GM23338 (cell line): Measurements from ENCODE around the gene PCDHA12. TPM values are rescaled to one million over a fixed set of nuclear protein-coding genes. Genes with fewer than 3 reads are reported as not detected.

Experiments
- ATAC-seq: fragments of 200-7000 bp; cut with Tn5 transposase; 3 replicates; pipeline ENCODE4 v1.9.1; 2020
- DNase-seq: peaks from one replicate; pipeline ENCODE4 v3.0.0-alpha.2; 2015; ENCODE audit warnings: low spot score
- H2AFZ ChIP-seq: fragments of 200-600 bp; sonication (generic); 2 replicates; pipeline ENCODE4 v1.8.0; 2016; ENCODE audit warnings: antibody characterized with exemption, mild to moderate bottlenecking, moderate library complexity
- H3F3A ChIP-seq: fragments of 200-600 bp; sonication (generic); replicated peaks from 2 replicates; pipeline ENCODE4 v1.8.0; 2017; ENCODE audit warnings: antibody characterized with exemption, mixed run types, low read depth
- H3K27ac ChIP-seq: fragments of 200-600 bp; sonication (generic); 2 replicates; pipeline ENCODE4 v1.6.1; 2016; ENCODE audit warnings: low read depth
- H3K27me3 ChIP-seq: fragments of 200-600 bp; sonication (generic); 2 replicates; pipeline ENCODE4 v1.8.0; 2016; ENCODE audit warnings: mild to moderate bottlenecking, mixed run types, moderate library complexity; ENCODE audit not compliant: insufficient read depth
- H3K36me3 ChIP-seq: fragments of 200-600 bp; sonication (generic); 2 replicates; pipeline ENCODE4 v1.8.0; 2016; ENCODE audit warnings: mild to moderate bottlenecking; ENCODE audit not compliant: insufficient read depth
- H3K4me1 ChIP-seq: fragments of 200-600 bp; sonication (generic); 2 replicates; pipeline ENCODE4 v1.8.0; 2016; ENCODE audit warnings: mild to moderate bottlenecking, moderate library complexity; ENCODE audit not compliant: insufficient read depth
- H3K4me2 ChIP-seq: fragments of 200-600 bp; sonication (generic); 2 replicates; pipeline ENCODE4 v1.7.1; 2017; ENCODE audit warnings: mixed run types
- H3K4me3 ChIP-seq: fragments of 200-600 bp; sonication (generic); 2 replicates; pipeline ENCODE4 v1.6.1; 2016; ENCODE audit warnings: mixed run types
- H3K79me2 ChIP-seq: fragments of 200-600 bp; sonication (generic); replicated peaks from 2 replicates; pipeline ENCODE4 v1.8.0; 2017; ENCODE audit warnings: mild to moderate bottlenecking; ENCODE audit not compliant: insufficient read depth
- H3K9me2 ChIP-seq: fragments of 200-600 bp; sonication (generic); 2 replicates; pipeline ENCODE4 v1.8.0; 2017; ENCODE audit not compliant: insufficient read depth
- H4K20me1 ChIP-seq: fragments of 200-600 bp; sonication (generic); replicated peaks from 2 replicates; pipeline ENCODE4 v1.8.0; 2017; ENCODE audit warnings: mild to moderate bottlenecking; ENCODE audit not compliant: insufficient read depth
- H3K27ac Mint-ChIP-seq: 2 replicates; pipeline ENCODE4 v1.8.0; 2020; ENCODE audit warnings: inconsistent platforms, mild to moderate bottlenecking, moderate library complexity, mixed read lengths
- H3K27me3 Mint-ChIP-seq: 3 replicates; pipeline ENCODE4 v1.8.0; 2022; ENCODE audit warnings: low read depth, mild to moderate bottlenecking, moderate library complexity, mixed read lengths, inconsistent platforms; ENCODE audit not compliant: insufficient read depth, poor library complexity
- H3K36me3 Mint-ChIP-seq: 3 replicates; pipeline ENCODE4 v1.8.0; 2021; ENCODE audit warnings: low read depth, mild to moderate bottlenecking, inconsistent platforms, moderate library complexity, mixed read lengths
- H3K4me1 Mint-ChIP-seq: 3 replicates; pipeline ENCODE4 v1.8.0; 2020; ENCODE audit warnings: mild to moderate bottlenecking, inconsistent platforms, mixed read lengths
- H3K4me3 Mint-ChIP-seq: 3 replicates; pipeline ENCODE4 v1.8.0; 2021; ENCODE audit warnings: moderate library complexity, mild to moderate bottlenecking, inconsistent platforms, mixed read lengths
- H3K9me3 Mint-ChIP-seq: 3 replicates; pipeline ENCODE4 v1.8.0; 2020; ENCODE audit warnings: moderate library complexity, mild to moderate bottlenecking, inconsistent platforms, mixed read lengths
- ETS1 ChIP-seq: IDR thresholded peaks from 2 replicates; pipeline ENCODE4 v1.6.1; 2016; ENCODE audit warnings: antibody characterized with exemption
- EZH2 ChIP-seq: fragments of 200-600 bp; sonication (generic); IDR thresholded peaks from one replicate; pipeline ENCODE4 v1.8.0; 2017; ENCODE audit warnings: antibody characterized with exemption, mild to moderate bottlenecking, low read depth; ENCODE audit not compliant: unreplicated experiment
- EZH2phosphoT487 ChIP-seq: fragments of 200-600 bp; sonication (generic); IDR thresholded peaks from one replicate; pipeline ENCODE4 v1.8.1; 2018; ENCODE audit warnings: antibody characterized with exemption; ENCODE audit not compliant: unreplicated experiment
- JUNB ChIP-seq: IDR thresholded peaks from one replicate; pipeline ENCODE4 v1.6.1; 2016; ENCODE audit warnings: antibody characterized with exemption; ENCODE audit not compliant: unreplicated experiment
- NANOG ChIP-seq: IDR thresholded peaks from 2 replicates; pipeline ENCODE4 v1.6.1; 2016; ENCODE audit warnings: antibody characterized with exemption, borderline replicate concordance
- POLR2AphosphoS5 ChIP-seq: IDR thresholded peaks from 2 replicates; pipeline ENCODE4 v1.6.1; 2016; ENCODE audit warnings: antibody characterized with exemption, low read depth
- REST ChIP-seq: IDR thresholded peaks from one replicate; pipeline ENCODE4 v1.6.1; 2018; ENCODE audit warnings: antibody characterized with exemption; ENCODE audit not compliant: unreplicated experiment
- STAT1 ChIP-seq: IDR thresholded peaks from one replicate; pipeline ENCODE4 v1.6.1; 2016; ENCODE audit warnings: antibody characterized with exemption; ENCODE audit not compliant: unreplicated experiment
- ZNF114 ChIP-seq: fragments of 250-450 bp; sonication (Bioruptor Pico); IDR thresholded peaks from 2 replicates; pipeline ENCODE4 v1.5.0; 2020; ENCODE audit warnings: mild to moderate bottlenecking, moderate library complexity
- ZNF331 ChIP-seq: fragments of 250-450 bp; sonication (Bioruptor Pico); IDR thresholded peaks from 2 replicates; pipeline ENCODE4 v1.5.0; 2020; ENCODE audit warnings: low read depth, mild to moderate bottlenecking, moderate library complexity
- polyA plus RNA-seq: library from polyadenylated mRNA; unstranded; fragments of >200 nt; fragmentation: Nextera tagmentation; extraction: Ambion mirVana; gene quantifications from 2 replicates; pipeline ENCODE4 v1.2.1, GENCODE V29; 2016
- total RNA-seq: library from RNA; depleted of rRNA; stranded (reverse); fragments of >200 nt; shearing (Covaris generic); gene quantifications from 2 replicates; pipeline ENCODE4 v1.2.3, GENCODE V29; 2014
- TF ChIP-seq, protein P1 (sequence below), 2 experiments: fragments of 200-600 bp in 1 of 2; sonication (generic) in 1 of 2; conservative IDR thresholded peaks; 2 replicates each; pipeline versions ENCODE4 v1.5.1 to v1.6.1; 2016 to 2017; ENCODE audit warnings: antibody characterized with exemption in 2 of 2, low read depth in 2 of 2, mild to moderate bottlenecking in 2 of 2, moderate library complexity in 1 of 2

The PCDHA12 gene
- total and polyA plus RNA-seq, 2 experiments from 2014 or later: 5.1 to 17.7 TPM

GRCh38 chr5:140883373-140883772 lies 8.3 kb downstream of the PCDHA12 start:
- Mint-ChIP-seq H3K9me3 (no peaks in the 10 kb centered on the region), H3K4me1 (no peaks in the 10 kb centered on the region), H3K27ac (no peak overlapping the region), H3K27me3 (no peaks in the 10 kb centered on the region), H3K4me3 (no peak overlapping the region), H3K36me3 (peaks cover 7% of the 10 kb centered on the region; the same call in 2 of the 3 replicates)
- no peak overlapping the region for H3K4me3 ChIP-seq
- H3K27me3 ChIP-seq: no peaks in the 10 kb centered on the region
- no peaks in the 10 kb centered on the region; the same call in 1 of the 2 replicates for H3F3A ChIP-seq
- H3K4me1 ChIP-seq: no peaks in the 10 kb centered on the region
- H3K79me2 ChIP-seq: peaks cover 11% of the 10 kb centered on the region
- H2AFZ ChIP-seq: no peak overlapping the region
- no peak overlapping the region for H3K4me2 ChIP-seq
- no peak for DNase-seq
- no peaks in the 10 kb centered on the region for H3K36me3 ChIP-seq
- H4K20me1 ChIP-seq: peaks cover 11% of the 10 kb centered on the region; the same call in 1 of the 2 replicates
- peak; percentile 57 for TF ChIP-seq REST
- no peak for TF ChIP-seq STAT1
- no peak for ATAC-seq
- H3K9me2 ChIP-seq: no peaks in the 10 kb centered on the region
- no peak overlapping the region for H3K27ac ChIP-seq

- Mint-ChIP-seq H3K4me3 (no peak overlapping the region), H3K27me3 (no peaks in the 10 kb centered on the region), H3K9me3 (no peaks in the 10 kb centered on the region), H3K36me3 (peaks cover 7% of the 10 kb centered on the region; the same call in 2 of the 3 replicates), H3K4me1 (no peaks in the 10 kb centered on the region), H3K27ac (no peak overlapping the region)
- Histone ChIP-seq H3K4me3 (no peak overlapping the region), H3K79me2 (peaks cover 6% of the 10 kb centered on the region), H3K27ac (no peak overlapping the region), H3K9me2 (no peaks in the 10 kb centered on the region), H3K27me3 (no peaks in the 10 kb centered on the region), H3F3A (no peaks in the 10 kb centered on the region; the same call in 1 of the 2 replicates), H3K36me3 (no peaks in the 10 kb centered on the region), H3K4me2 (no peak overlapping the region), H2AFZ (no peak overlapping the region), H4K20me1 (peaks cover 6% of the 10 kb centered on the region; the same call in 1 of the 2 replicates), H3K4me1 (no peaks in the 10 kb centered on the region)
- peak; percentile 56 for ATAC-seq
- peak; percentile 31 for DNase-seq
- no peak for TF ChIP-seq STAT1
- TF ChIP-seq NANOG: no peak
- no peak for TF ChIP-seq POLR2AphosphoS5
- no peak for TF ChIP-seq REST
- no peak for TF ChIP-seq EZH2phosphoT487
- TF ChIP-seq JUNB: no peak
- TF ChIP-seq EZH2: no peak
- TF ChIP-seq, protein P1, sequence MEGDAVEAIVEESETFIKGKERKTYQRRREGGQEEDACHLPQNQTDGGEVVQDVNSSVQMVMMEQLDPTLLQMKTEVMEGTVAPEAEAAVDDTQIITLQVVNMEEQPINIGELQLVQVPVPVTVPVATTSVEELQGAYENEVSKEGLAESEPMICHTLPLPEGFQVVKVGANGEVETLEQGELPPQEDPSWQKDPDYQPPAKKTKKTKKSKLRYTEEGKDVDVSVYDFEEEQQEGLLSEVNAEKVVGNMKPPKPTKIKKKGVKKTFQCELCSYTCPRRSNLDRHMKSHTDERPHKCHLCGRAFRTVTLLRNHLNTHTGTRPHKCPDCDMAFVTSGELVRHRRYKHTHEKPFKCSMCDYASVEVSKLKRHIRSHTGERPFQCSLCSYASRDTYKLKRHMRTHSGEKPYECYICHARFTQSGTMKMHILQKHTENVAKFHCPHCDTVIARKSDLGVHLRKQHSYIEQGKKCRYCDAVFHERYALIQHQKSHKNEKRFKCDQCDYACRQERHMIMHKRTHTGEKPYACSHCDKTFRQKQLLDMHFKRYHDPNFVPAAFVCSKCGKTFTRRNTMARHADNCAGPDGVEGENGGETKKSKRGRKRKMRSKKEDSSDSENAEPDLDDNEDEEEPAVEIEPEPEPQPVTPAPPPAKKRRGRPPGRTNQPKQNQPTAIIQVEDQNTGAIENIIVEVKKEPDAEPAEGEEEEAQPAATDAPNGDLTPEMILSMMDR (conservative IDR thresholded peaks at IDR 0.05; ENCODE audit: low read depth in 2 of 2): no peak
- TF ChIP-seq ETS1: no peak
- no peak for TF ChIP-seq ZNF331 (CRISPR knock-in tag)
- no peak for TF ChIP-seq ZNF114 (CRISPR knock-in tag)
These were observed 9.0 kb downstream of the PCDHA12 start for GRCh38 chr5:140883927-140884697.
